Medulla oblongata (tissue), 1 donor: ENCODE results near the gene CCBE1.

Source experiments
- DNase-seq: peaks from one replicate; pipeline ENCODE4 v3.0.0-alpha.2; 2015; ENCODE audit errors: extremely low spot score

CCBE1 gene

GRCh38 chr18:59570101-59570775 is 127.0 kb downstream of the CCBE1 start:
- DNase-seq = no peak

GRCh38 chr18:59569390-59569791 is 127.8 kb downstream of the CCBE1 start:
- DNase-seq = no peak

GRCh38 chr18:59567431-59567830 is 129.8 kb downstream of the CCBE1 start:
- DNase-seq = no peak

- DNase-seq = no peak
Measured at GRCh38 chr18:59566533-59566971, 130.7 kb downstream of the CCBE1 start.

GRCh38 chr18:59565957-59566356 is 131.3 kb downstream of the CCBE1 start:
- no peak for DNase-seq

- no peak for DNase-seq
Measured at GRCh38 chr18:59564561-59564960, 132.7 kb downstream of the CCBE1 start.

- no peak for DNase-seq
Measured at GRCh38 chr18:59563176-59563785, 133.9 kb downstream of the CCBE1 start.

- no peak for DNase-seq
Measured at GRCh38 chr18:59562751-59563150, 134.5 kb downstream of the CCBE1 start.

- DNase-seq = no peak
Measured at GRCh38 chr18:59561612-59562011, 135.6 kb downstream of the CCBE1 start.

GRCh38 chr18:59560556-59560955 is 136.7 kb downstream of the CCBE1 start:
- DNase-seq = no peak

GRCh38 chr18:59559528-59559927 is 137.7 kb downstream of the CCBE1 start:
- no peak for DNase-seq

GRCh38 chr18:59555995-59556659 is 141.1 kb downstream of the CCBE1 start:
- no peak for DNase-seq

GRCh38 chr18:59554796-59555335 is 142.4 kb downstream of the CCBE1 start:
- no peak for DNase-seq

- DNase-seq = no peak
Measured at GRCh38 chr18:59553273-59553870, 143.9 kb downstream of the CCBE1 start.

- no peak for DNase-seq
Measured at GRCh38 chr18:59551902-59552635, 145.2 kb downstream of the CCBE1 start.

GRCh38 chr18:59550174-59550516 is 147.1 kb downstream of the CCBE1 start:
- no peak for DNase-seq

- DNase-seq = peak; percentile 35
Measured at GRCh38 chr18:59549503-59550173, 147.6 kb downstream of the CCBE1 start.

- no peak for DNase-seq
Measured at GRCh38 chr18:59547581-59548182, 149.5 kb downstream of the CCBE1 start.

GRCh38 chr18:59546188-59546587 is 151.0 kb downstream of the CCBE1 start:
- DNase-seq = no peak

GRCh38 chr18:59540780-59541179 is 156.4 kb downstream of the CCBE1 start:
- no peak for DNase-seq

- no peak for DNase-seq
Measured at GRCh38 chr18:59540346-59540745, 156.9 kb downstream of the CCBE1 start.
